Myocyte (in vitro differentiated cells): ENCODE measurements around the gene PEX11G. TPM values are rescaled to one million over a fixed set of nuclear protein-coding genes. Genes with fewer than 3 reads are reported as not detected.
A peak's percentile ranks its signal among the peaks of the same experiment; 100 is the strongest.

Experiments used
- DNase-seq: peaks from one replicate; pipeline ENCODE4 v3.0.0-alpha.2; 2012; ENCODE audit warnings: low read depth
- total RNA-seq: library from RNA; depleted of rRNA; stranded (reverse); fragments of >200 nt; gene quantifications from 2 replicates; pipeline ENCODE4 v1.2.3, GENCODE V29; 2014

The PEX11G gene
- total RNA-seq, 1 donor from 2014 or later: 2.4 TPM

DNA sequence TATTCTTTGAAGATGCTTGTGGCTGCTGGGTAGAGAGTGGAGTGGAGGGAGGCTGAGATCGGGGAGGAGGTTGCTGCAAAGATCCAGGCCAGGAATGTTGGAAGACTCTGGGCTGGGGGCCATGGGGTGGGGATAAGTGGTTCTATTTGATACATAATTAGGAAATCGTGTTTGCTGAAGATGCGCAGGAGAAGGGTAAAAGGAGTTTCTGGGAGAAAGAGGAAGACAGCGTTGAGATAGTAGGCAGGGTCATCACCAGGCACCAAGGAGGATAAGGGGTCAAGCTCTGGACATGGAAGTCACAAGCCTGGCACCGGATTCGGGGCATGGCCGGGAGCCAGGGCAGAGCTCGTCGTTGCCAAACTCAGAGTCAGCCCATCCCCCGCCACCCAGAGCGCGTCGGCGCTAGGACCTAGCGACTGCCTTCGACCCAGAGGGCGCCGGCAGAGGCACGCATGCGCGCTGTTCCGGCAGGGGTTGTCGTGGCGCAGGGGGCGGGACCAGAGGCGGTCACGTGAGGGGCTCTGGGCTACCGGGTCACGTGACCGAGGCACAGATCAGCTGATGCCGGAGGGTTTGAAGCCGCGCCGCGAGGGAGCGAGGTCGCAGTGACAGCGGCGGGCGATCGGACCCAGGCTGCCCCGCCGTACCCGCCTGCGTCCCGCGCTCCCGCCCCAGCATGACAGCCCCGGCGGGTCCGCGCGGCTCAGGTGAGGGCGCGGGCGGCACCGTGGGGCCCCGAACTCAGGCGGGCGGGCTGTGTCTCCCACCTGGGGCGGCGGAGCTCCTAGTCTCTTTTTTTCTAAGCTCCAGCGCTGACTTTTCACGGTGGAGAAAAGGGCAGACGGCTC lies 33.5 kb upstream of the PEX11G start, which contains the start of gene MCOLN1:
Gene MCOLN1 (plus strand): TSS at position 553 of the 851 bp plus-strand sequence. CDS start 127 bp downstream, at position 680.
- peak; percentile 98 for DNase-seq

DNA sequence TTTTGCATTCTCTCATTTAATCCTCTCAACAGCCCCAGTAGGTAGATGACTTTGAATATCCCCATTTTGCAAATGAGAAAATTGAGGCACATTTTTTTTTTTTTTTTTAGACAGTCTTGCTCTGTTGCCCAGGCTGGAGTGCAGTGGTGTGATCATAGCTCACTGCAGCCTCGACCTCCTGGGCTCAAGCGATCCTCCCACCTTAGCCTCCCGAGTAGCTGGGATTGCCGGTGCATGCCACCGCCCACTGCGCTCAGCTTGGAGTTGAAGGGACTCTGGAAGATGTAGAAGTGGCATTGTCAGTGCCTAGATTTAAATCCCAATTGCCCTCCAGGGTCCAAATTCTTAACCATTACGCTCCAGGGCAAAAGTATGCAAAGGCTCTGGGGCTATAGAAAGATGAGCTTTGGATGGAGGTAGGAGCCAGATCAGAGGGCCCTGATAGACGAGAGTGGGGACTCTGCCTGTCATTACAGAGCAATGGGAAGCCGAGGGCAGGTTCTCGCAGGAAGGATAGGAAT lies 32.8 kb upstream of the PEX11G start:
- no peak for DNase-seq

DNA sequence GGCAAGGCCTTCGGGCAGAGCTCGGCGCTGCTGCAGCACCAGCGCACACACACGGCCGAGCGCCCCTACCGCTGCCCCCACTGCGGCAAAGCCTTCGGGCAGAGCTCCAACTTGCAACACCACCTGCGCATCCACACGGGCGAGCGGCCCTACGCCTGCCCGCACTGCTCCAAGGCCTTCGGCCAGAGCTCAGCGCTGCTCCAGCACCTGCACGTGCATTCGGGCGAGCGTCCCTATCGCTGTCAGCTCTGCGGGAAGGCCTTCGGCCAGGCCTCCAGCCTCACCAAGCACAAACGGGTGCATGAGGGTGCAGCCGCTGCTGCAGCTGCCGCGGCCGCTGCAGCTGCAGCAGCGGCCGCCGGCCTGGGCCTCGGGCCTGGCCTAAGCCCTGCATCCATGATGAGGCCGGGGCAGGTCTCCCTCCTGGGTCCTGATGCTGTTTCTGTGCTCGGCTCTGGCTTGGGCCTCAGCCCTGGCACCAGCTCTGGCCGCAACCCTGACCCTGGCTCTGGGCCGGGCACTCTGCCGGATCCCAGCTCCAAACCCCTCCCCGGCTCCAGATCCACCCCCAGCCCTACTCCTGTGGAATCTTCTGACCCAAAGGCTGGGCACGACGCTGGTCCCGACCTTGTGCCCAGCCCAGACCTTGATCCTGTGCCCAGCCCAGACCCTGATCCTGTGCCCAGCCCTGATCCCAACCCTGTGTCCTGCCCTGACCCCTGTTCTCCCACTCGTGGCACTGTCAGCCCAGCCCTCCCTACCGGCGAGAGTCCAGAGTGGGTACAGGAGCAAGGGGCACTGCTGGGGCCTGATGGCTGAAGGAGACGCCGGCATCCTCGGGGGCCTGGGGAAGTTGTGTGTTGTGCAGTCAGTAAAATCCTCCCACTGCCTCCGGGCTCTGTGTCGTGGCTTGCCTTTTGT lies 31.6 kb upstream of the PEX11G start:
- no peak for DNase-seq

DNA sequence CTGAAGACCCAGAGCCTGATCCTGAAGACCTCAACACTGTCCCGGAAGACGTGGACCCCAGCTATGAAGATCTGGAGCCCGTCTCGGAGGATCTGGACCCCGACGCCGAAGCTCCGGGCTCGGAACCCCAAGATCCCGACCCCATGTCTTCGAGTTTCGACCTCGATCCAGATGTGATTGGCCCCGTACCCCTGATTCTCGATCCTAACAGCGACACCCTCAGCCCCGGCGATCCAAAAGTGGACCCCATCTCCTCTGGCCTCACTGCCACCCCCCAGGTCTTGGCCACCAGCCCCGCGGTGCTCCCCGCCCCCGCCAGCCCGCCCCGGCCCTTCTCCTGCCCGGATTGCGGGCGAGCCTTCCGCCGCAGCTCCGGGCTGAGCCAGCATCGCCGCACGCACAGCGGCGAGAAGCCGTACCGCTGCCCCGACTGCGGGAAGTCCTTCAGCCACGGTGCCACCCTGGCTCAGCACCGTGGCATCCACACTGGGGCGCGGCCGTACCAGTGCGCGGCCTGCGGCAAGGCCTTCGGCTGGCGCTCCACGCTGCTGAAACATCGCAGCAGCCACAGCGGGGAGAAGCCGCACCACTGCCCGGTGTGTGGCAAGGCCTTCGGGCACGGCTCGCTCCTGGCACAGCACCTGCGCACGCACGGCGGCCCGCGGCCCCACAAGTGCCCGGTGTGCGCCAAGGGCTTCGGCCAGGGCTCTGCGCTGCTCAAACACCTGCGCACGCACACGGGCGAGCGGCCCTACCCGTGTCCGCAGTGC lies 30.7 kb upstream of the PEX11G start:
- no peak for DNase-seq

DNA sequence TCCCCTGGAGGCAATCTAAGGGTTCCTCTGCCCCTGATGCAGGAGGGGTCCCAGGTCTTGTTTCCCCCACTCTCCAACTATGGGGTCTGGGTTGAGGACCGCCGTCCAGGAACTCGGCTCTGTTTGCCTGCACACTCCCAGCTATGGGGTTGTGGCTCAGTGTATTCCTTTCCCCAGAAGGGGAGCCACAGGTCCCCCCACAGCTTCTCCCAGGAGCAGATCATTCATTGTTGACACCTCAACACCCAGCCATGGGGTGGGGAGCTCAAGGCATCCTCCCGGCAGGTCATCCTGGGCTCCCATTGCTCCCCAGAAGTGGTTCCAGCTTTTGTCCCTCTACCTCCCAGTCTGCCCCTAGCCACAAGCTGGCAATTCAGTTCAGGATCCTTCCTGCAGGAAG lies 28.0 kb upstream of the PEX11G start:
- DNase-seq: no peak

DNA sequence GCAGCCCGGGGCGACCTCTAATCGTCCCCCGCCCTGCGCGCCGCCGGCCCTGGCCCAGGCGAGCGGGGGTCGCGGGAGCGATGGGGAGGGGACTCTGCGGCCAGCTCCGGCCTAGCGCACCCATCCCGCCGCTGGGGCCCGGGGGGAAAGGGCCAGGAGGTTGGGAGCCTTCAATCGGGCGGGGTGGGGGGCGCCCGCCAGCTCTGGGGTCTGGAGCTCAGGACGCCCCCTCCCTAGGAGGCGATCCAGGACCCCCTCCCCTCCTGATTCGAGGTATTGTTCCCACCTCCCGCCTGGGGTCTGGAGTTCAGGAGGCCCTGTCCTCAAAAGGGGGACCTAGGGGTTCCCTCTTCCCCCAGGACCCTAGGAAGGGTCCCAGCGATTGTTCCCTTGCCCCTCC lies 27.5 kb upstream of the PEX11G start:
- no peak for DNase-seq

DNA sequence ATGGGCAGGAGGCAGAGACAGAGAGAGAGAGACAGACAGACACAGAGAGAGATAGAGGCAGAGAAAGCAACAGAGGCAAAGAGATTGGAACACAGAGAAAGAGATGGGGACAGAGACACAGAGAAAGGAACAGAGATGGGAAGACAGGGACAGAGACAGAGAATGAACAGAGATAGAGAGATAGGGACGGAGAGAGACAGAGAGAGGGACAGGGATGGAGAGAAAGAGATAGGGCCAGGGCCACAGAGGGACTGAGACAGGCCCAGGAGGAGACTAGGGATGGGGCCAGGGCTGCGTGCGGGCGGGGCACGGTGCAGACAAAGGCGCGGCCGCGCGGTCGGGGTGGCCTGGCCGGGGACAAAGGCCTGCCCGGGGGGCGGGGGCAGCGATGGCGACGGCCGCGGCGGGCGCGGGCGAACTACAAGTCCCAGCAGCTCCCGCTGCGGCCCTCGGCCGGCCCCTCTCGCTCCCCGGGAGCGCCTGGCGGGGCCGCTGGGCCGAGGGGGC lies 26.9 kb upstream of the PEX11G start, which contains the start of gene ZNF358:
Gene ZNF358 (plus strand): TSS at position 459 of the 507 bp plus-strand sequence. CDS start 3,140 bp downstream, outside the sequence.
- DNase-seq: peak; percentile 77

DNA sequence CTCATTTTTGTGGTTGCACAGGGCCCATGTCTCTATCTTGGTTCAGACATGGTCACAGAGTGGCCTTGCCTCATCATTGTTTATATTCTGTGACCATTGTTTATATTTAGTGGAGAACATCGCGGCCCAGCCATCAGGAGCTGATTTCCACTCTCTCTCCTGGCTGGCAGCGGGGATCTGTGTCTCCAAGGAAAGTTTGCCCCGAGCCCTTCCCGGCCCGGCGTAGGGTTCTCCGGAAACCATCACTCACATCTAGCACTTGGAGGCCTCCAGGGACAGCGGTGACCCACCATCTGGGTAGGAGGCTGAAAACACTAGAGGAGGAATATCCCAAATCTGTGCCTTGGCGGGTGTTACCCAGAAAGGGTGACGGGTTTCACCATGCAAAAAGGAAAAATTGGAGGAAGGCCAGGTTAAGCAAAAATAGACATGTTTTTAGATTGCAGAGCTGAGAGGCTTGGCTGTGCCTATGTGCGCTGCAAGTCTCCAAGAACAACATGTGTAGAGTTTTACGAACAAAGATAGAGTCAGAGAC lies 26.3 kb upstream of the PEX11G start:
- no peak for DNase-seq

DNA sequence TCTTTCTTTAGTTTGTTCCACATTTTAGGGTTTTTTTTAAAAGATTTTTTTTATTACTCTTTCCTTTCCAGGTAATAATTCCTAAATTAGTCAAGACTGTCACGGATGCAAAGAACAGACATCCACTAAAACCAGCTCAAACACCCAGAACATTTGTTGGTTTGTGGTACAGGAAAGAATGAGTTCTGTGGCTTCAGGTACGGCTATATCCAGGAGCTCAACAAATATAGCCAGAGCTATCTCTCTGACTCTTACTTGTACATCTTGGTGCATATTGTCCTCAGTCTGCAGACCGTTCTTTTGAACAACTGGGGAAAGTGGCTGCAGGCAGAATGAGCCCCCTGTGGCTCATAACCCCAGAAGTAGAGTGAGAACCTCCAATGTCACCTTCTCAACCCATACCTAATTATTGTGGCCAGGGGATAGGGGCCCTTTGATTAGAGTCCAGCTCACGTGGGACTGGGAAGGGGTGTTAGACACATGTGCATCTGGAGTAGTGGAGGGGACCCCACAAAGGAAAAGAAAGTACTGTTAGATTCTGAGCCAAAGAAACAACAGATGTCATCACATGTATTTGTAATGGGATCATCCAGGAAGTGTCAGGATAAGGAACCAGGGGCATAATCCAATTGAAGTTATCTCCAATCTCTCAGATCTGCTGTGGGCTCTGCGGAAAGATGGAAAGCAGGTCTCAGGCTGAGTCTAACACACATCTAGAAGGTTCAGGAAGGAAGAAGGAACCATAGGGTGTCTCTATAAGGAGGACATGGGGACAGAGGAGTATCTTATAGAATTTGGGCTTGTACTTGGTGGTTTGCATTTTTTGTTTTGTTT lies 25.2 kb upstream of the PEX11G start:
- DNase-seq: no peak

DNA sequence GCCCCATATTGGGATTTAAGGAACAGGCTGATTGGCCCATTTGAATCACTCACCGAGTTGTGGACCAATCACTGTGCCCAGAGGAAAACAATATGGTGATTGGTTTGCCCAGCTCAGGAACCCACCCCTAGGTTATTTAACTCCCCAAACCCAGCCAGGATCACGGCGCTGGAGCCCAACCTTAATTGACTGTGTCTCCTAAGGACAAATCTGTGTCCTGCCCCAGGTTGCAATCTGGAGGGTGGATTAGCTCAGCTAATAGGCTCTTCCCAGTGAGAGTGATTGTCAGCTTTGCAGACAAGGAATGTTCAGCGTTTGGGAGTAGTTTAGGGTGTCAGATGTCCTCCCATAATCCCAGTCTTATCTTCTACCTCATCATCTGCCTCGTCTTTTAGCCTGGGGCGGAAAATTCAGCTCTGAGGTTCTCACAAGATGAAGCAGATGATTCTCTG lies 23.6 kb upstream of the PEX11G start:
- no peak for DNase-seq

DNA sequence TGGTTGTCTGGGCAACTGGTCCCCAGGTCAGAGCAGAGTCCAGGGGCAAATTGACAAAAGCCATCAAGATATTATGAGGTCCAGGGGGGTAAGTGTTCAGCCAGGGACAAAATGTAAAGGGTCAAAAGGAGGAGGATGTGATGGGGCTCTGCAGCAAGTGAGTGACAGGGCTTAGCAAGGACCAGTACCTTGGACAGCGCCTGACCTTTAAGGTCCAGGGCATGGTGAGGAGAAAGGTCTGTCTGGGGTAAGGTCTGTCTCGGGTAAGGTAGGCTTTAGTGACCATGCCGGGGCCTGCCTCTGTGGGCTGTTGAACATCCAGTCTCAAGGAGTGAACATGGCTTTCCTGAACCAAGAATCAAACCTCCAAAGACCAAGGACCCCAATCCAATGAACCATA lies 20.8 kb upstream of the PEX11G start:
- no peak for DNase-seq

DNA sequence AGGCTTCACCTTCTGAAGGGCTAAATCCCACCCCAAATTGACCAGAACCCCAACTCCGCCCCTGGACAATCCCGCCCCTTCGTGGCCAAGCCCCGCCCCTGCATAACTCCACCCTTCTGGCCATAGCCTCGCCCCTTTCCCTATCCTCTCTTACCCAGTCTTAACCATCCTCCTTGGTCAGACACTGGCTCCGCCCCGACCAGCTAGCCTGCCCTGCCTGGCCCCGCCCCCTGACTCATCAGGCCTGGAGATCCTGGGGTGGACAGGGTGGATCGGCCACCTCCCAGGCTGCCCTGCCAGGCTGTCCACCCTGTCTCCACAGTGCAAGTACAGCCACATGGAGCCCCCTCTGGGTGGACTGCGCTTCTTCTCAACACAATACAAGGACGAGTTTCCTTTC lies 19.0 kb upstream of the PEX11G start:
- DNase-seq: peak; percentile 73

DNA sequence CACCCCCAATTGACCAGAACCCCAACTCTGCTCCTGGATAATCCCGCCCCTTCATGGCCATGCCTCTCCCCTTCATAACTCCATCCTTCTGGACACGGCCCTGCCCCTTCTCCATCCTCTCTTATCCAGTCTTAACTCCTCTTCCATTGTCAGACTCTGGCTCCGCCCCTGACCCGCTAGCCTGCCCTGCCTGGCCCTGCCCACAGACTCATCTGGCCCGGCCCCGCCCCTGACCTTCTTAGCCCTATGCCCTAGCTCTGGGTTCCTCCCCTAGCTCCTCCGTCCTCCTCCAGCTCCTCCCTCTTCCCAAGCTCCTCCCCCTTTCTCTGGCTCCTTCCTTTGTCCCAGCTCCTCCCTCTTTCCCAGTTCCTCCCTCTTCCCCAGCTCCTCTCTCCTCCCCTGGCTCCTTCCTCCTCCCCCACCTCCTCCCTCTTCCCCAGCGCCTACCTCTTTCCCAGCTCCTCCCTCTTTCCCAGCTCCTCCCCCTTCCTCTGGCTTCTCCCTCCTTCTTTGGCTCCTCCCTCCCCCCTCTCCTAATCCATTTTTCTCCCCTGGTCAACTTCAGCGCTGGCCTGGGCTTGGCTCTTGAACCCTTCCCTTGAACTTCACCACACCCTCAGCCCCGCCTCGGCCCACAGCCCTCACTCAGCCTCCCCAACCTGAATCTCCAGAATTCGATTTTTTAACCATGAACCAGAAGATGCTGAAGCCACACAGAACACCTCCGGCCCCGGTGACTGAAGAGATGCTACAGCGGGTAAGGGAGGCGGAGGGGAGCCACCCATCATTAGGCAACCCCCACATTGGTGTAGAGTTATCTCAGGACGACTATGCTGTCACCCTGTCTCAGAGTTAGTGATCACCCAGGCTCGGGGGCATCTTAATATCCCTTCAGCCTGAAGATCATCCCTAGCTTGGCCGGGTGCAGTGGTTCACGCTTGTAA lies 17.8 kb upstream of the PEX11G start:
- DNase-seq: peak; percentile 39

DNA sequence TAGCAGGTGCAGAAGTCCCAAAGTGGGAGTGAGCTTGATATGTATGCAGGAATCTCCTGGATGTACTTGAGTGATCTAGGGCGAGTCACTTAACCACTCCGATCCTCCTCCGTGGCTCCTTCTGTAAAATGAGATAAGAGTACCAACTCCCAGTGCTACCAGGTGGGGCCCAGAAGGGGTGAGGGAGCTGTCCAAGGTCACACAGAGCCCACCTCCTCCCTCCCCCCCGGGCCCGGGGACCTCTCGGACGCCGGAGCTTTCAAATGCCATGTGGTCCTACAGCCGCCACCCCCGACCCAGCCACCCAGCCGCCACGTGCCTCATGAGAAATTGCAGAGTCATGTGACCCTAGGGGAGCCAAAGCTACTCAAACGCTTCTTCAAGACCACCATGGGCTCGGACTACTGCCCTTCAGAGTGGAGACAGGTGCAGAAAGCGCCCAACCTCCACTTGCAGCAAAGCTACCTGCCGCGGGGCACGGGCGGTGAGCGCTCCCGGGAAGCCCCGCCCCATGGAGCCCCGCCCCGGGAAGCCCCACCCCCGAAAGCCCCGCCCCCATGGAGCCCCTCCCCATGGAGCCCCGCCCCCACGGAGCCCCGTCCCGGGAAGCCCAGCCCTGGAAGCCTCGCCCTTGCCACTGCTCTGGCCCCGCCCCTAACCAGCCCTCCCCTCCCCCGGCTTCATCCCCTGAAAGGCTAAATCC lies 17.0 kb upstream of the PEX11G start:
- no peak for DNase-seq

DNA sequence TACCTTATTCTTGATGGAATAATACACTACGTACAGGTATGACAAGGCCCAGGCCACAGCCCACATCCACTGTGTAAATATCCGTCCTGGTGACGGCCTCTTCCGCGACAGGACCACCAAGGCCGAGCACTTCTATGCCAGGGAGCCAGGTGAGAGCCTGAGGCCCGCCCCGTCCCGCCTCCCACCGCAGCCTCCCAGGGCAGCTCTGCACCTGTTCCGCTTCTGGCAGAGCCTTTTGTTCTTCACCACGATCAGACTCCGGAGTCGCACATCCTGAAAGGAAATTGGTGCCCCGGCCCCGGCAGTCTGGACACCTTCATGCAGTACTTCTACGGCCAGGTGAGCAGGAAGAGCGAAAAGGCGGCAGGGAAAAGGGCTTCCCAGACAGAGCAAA lies 16.4 kb upstream of the PEX11G start:
- no peak for DNase-seq

DNA sequence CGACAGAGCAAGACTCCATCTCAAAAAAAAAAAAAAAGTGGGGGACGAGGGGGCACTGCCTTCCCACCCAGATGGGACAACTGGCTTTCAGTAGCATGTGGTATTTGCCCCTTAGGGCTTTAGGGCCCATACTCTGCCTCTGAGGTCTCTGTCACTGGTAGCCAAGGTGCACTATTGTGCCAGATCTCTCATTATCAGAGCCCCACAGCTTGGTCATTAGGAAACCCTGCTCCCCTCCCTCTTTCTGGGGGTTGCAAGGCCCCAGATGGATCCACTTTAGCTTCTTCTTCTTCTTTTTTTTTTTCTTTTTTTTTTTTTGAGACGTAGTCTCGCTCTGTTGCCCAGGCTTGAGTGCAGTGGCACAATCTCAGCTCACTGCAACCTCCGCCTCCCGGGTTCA lies 15.8 kb upstream of the PEX11G start:
- DNase-seq: no peak

DNA sequence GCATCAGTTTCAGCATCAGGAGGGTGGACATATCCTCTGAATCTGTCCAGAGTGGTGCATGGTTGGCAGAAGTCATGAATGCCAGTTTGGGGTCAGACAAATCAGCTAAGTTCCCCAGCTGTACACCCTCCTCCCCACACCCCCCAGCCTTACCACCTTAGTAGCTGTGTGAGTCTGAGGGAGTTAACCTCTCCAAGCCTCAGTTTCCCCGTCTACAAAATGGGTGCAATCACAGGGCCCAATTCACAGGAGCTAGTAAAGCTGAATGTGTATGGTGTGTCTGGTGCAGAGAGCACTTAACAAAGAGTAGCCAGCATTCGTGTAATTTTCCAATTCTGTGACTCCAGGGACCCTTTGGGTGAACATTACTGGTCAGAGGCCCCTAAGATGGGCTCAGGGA lies 13.7 kb upstream of the PEX11G start:
- DNase-seq: no peak
